Gastrocnemius medialis (tissue), 4 donors: ENCODE results near the gene CALY. TPM values are rescaled to one million over a fixed set of nuclear protein-coding genes. Genes with fewer than 3 reads are reported as not detected.

Experiments
- ATAC-seq, 2 donors: fragments of 150-250 bp; one replicate each; pipeline ENCODE4 v1.9.1; 2016
- DNase-seq, 2 donors: peaks; one replicate each; pipeline ENCODE4 v3.0.0-alpha.2; 2019
- H3K27ac ChIP-seq, 4 donors: fragments of 200-600 bp; sonication (generic); 1 replicate in 1 of 4; 2 replicates in 3 of 4; pipeline ENCODE4 v1.5.1; 2016 to 2018; ENCODE audit warnings: mild to moderate bottlenecking in 2 of 4, moderate library complexity in 1 of 4
- H3K27me3 ChIP-seq, 3 donors: fragments of 200-600 bp; sonication (generic) in 2 of 3; 1 replicate in 1 of 3; 2 replicates in 2 of 3; pipeline versions ENCODE4 v1.5.1 to v1.6.0; 2016 to 2019; ENCODE audit warnings: mild to moderate bottlenecking in 1 of 3, moderate library complexity in 1 of 3
- H3K36me3 ChIP-seq, 2 donors: fragments of 200-600 bp; sonication (generic) in 1 of 2; one replicate each; pipeline ENCODE4 v1.5.1; 2017 to 2018
- H3K4me1 ChIP-seq, 2 donors: fragments of 200-600 bp; sonication (generic) in 1 of 2; one replicate each; pipeline ENCODE4 v1.5.1; 2016 to 2017; ENCODE audit warnings: mild to moderate bottlenecking in 2 of 2
- H3K4me3 ChIP-seq, 4 donors: fragments of 200-600 bp; sonication (generic) in 3 of 4; 1 replicate in 1 of 4; 2 replicates in 3 of 4; pipeline ENCODE4 v1.5.1; 2016 to 2019; ENCODE audit warnings: mild to moderate bottlenecking in 2 of 4
- H3K9me3 ChIP-seq, 3 donors: fragments of 200-600 bp; sonication (generic) in 2 of 3; 1 replicate in 1 of 3; 2 replicates in 2 of 3; pipeline ENCODE4 v1.5.1; 2016 to 2019
- POLR2A ChIP-seq, 2 donors: fragments of 450-650 bp; IDR thresholded peaks; one replicate each; pipeline ENCODE4 v1.6.1; 2017; ENCODE audit warnings: antibody characterized with exemption in 2 of 2, mild to moderate bottlenecking in 2 of 2, moderate library complexity in 2 of 2
- in situ Hi-C, 4 donors: fragments of 200-750 bp; cut with MboI; loops; one replicate each; pipeline versions ENCODE4 v1.15.0 to v1.8.0; 2017; ENCODE audit warnings: low sequenced_read_pairs in 4 of 4
- intact Hi-C: fragments of 100-400 bp; cut with DNase I; formaldehyde crosslinking; loops from one replicate; pipeline ENCODE4 v1.15.1; 2023; ENCODE audit warnings: low total_unique reads
- total RNA-seq, 4 donors: library from RNA; depleted of rRNA; stranded (reverse); fragments of >200 nt; gene quantifications; one replicate each; pipeline versions ENCODE4 v1.1.0 to v1.2.3, GENCODE V29; 2016
- TF ChIP-seq, protein P1 (sequence below), 5 experiments: fragments of 450-650 bp in 3 of 5; fragments of 200-600 bp in 2 of 5; sonication (generic) in 2 of 5; IDR thresholded peaks in 4 of 5; conservative IDR thresholded peaks in 1 of 5; 1 replicate in 4 of 5; 2 replicates in 1 of 5; pipeline ENCODE4 v1.5.1; 2016 to 2019; ENCODE audit warnings: antibody characterized with exemption in 5 of 5, mild to moderate bottlenecking in 3 of 5, moderate library complexity in 3 of 5

Gene CALY
- total RNA-seq, 4 donors from 2014 or later = not detected

DNA sequence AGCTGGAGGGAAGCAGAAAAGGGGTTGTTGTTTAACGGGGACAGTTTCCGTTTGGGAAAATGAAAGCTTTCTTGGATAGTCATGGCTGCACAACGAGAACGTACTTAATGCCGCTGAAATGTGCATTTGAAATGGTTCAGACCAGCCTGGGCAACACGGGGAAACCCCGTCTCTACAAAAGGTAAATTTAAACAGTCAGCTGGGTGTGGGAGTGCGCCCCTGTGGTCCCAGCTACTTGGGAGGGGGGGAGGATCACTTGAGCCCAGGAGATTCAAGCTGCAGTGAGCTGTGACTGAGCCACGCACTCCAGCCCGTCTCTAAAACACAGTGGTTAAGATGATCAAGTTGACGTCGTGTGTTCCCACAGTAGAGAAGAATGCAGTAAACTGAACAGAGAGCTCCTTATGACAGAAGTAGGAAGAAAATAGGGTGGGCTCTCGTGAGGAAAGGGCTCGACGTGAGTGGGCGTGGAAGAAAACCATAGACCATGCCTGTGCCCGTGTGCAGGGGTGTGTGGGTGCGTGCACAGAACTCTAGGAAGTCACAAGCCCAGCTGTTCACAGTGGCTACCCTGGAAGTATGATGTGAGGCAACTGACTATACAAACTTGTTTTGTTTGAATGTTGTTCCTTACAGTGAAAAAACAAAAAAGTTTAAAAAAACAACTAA is 25.2 kb upstream of the CALY start:
- DNase-seq (no peak), ATAC-seq (no peak)
- no peak overlapping the region for H3K4me3 ChIP-seq
- H3K27me3 ChIP-seq = peaks cover 2 to 6% (median 4%) of the 10 kb centered on the region in 3 donors
- peaks cover 0 to 47% of the 10 kb centered on the region in 2 donors for H3K36me3 ChIP-seq
- TF ChIP-seq, protein P1, sequence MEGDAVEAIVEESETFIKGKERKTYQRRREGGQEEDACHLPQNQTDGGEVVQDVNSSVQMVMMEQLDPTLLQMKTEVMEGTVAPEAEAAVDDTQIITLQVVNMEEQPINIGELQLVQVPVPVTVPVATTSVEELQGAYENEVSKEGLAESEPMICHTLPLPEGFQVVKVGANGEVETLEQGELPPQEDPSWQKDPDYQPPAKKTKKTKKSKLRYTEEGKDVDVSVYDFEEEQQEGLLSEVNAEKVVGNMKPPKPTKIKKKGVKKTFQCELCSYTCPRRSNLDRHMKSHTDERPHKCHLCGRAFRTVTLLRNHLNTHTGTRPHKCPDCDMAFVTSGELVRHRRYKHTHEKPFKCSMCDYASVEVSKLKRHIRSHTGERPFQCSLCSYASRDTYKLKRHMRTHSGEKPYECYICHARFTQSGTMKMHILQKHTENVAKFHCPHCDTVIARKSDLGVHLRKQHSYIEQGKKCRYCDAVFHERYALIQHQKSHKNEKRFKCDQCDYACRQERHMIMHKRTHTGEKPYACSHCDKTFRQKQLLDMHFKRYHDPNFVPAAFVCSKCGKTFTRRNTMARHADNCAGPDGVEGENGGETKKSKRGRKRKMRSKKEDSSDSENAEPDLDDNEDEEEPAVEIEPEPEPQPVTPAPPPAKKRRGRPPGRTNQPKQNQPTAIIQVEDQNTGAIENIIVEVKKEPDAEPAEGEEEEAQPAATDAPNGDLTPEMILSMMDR (IDR thresholded peaks at IDR 0.05 in 4 of 5, conservative IDR thresholded peaks at IDR 0.05 in 1 of 5) = no peak
- no peak for TF ChIP-seq POLR2A (IDR thresholded peaks at IDR 0.05)
- in situ Hi-C loops (no loop called here), intact Hi-C loops (no loop called here)
- H3K9me3 ChIP-seq = no peaks in the 10 kb centered on the region
- peaks cover 3% of the 10 kb centered on the region in 2 donors for H3K4me1 ChIP-seq
- H3K27ac ChIP-seq = no peak overlapping the region

GRCh38 chr10:133361227-133361626 is 24.5 kb upstream of the CALY start:
- Histone ChIP-seq H3K4me1 (peaks cover 4 to 8% of the 10 kb centered on the region in 2 donors), H3K9me3 (no peaks in the 10 kb centered on the region), H3K36me3 (peaks cover 0 to 40% of the 10 kb centered on the region in 2 donors), H3K27me3 (peaks cover 4 to 10% (median 9%) of the 10 kb centered on the region in 3 donors), H3K27ac (no peak overlapping the region), H3K4me3 (no peak overlapping the region)
- intact Hi-C loops (no loop called here), in situ Hi-C loops (no loop called here)
- no peak for DNase-seq
- ATAC-seq = no peak
- TF ChIP-seq, protein P1 (IDR thresholded peaks at IDR 0.05 in 4 of 5, conservative IDR thresholded peaks at IDR 0.05 in 1 of 5) = no peak
- TF ChIP-seq POLR2A (IDR thresholded peaks at IDR 0.05) = no peak

DNA sequence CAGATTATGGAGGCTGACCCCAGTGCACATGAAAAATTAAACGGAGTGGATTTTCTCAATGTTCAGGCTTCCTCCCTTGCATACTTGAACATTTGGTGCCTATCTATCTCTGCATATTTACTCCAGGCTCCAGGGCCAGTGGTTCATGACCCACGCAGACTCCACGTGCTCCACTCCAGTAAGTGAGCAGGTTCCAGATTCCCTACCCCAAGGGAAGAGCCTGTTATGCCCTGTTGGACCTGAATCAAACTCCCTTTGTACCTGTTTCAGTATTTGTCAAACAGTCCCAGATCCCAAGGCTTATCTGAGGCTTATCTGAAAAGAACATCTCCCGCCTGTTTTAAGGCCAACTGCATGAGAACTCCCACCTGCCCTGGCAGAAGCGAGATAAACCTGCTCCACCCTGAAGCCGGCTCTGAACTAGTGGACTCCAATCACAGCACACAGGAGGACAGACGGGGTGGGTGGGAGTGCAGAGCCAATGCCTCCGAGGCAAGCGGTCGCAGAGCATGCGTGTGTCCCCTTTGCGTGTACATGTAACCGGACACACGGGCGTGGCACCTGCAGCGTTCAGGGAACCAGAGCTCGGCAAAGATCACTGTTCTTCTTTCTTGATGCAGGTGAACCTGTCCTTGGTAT is 23.4 kb upstream of the CALY start:
- in situ Hi-C loops = no loop called here
- Histone ChIP-seq H3K27me3 (peaks cover 4 to 19% (median 13%) of the 10 kb centered on the region in 3 donors), H3K27ac (no peak overlapping the region)

DNA sequence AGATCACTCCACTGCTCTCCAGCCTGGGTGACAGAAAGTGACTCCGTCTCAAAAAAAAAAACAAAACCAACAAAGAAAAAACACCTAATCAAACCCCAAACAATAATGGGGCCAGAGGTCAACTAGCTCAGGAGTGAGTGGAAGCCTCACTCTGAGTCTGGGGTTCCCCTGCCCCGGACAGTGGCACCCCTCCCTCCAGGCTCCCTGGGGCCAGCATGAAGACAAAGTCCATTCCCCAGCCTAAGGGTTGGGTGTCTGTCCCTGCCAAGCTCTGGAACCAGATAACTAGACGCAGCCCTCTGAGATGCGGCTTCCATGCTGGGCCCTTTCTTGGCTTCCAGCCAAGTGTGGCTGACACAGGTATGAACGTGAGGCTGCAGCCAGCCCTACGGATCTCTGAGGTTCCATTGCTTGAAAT is 22.9 kb upstream of the CALY start:
- no peak for DNase-seq

More for the DNA sequence above, 23.4 kb upstream of the CALY start:
- Histone ChIP-seq H3K9me3 (no peaks in the 10 kb centered on the region), H3K36me3 (peaks cover 0 to 29% of the 10 kb centered on the region in 2 donors), H3K4me1 (peaks cover 4 to 8% of the 10 kb centered on the region in 2 donors), H3K4me3 (no peak overlapping the region)
- TF ChIP-seq, protein P1 (IDR thresholded peaks at IDR 0.05 in 4 of 5, conservative IDR thresholded peaks at IDR 0.05 in 1 of 5) = no peak
- TF ChIP-seq POLR2A (IDR thresholded peaks at IDR 0.05) = no peak
- intact Hi-C loops = no loop called here
- DNase-seq (no peak), ATAC-seq (no peak)

More for the DNA sequence above, 22.9 kb upstream of the CALY start:
- Histone ChIP-seq H3K4me3 (no peak overlapping the region), H3K9me3 (no peaks in the 10 kb centered on the region), H3K27me3 (peaks cover 4 to 21% (median 13%) of the 10 kb centered on the region in 3 donors), H3K27ac (no peak overlapping the region), H3K4me1 (peaks cover 4 to 8% of the 10 kb centered on the region in 2 donors), H3K36me3 (peaks cover 0 to 23% of the 10 kb centered on the region in 2 donors)
- intact Hi-C loops = no loop called here
- no peak for ATAC-seq
- in situ Hi-C loops = no loop called here
- TF ChIP-seq, protein P1 (IDR thresholded peaks at IDR 0.05 in 4 of 5, conservative IDR thresholded peaks at IDR 0.05 in 1 of 5) = no peak
- no peak for TF ChIP-seq POLR2A (IDR thresholded peaks at IDR 0.05)
